Measurements from ENCODE around the gene KRTAP2-4.

GRCh38 chr17:41065829-41066624 lies at the start of gene KRTAP2-4:
- no peak for TF ChIP-seq CTCF (IDR thresholded peaks at IDR 0.05 in 2 of 3, conservative IDR thresholded peaks at IDR 0.05 in 1 of 3; ENCODE audit: borderline replicate concordance in 1 of 3, insufficient read depth in 1 of 3, low read depth in 2 of 3, low read length in 2 of 3)
- peak; percentile 40 for TF ChIP-seq POLR2AphosphoS5 (IDR thresholded peaks at IDR 0.05; ENCODE audit: low read depth, low read length)
- TF ChIP-seq POLR2A (IDR thresholded peaks at IDR 0.05; ENCODE audit: borderline replicate concordance, extremely low read depth, insufficient read depth, insufficient read length): no peak
- no peak for TF ChIP-seq ELF1 (IDR thresholded peaks at IDR 0.05; ENCODE audit: borderline replicate concordance, low read depth)
- TF ChIP-seq MAX (IDR thresholded peaks at IDR 0.05): peak; percentile 98
- no peak for TF ChIP-seq ZNF274 (IDR thresholded peaks at IDR 0.05; ENCODE audit: low read depth, low read length)
- peak; percentile 38; the same call in 1 of the 2 replicates for TF ChIP-seq SIN3A (IDR thresholded peaks at IDR 0.05; ENCODE audit: low read depth)
- TF ChIP-seq EZH2phosphoT487 (IDR thresholded peaks at IDR 0.05; ENCODE audit: borderline replicate concordance): no peak
- peak; percentile 87 for TF ChIP-seq JUND (IDR thresholded peaks at IDR 0.05)
